Skeletal muscle satellite cell (primary cell): Measurements from ENCODE around the gene FBLN1.
"Not testable (repeated sequence)": the region's sequence is repeated elsewhere in the genome, so short reads cannot be mapped to it uniquely, and the experiment has no call there.

Experiments used
- H3K27me3 ChIP-seq: 2 replicates; pipeline ENCODE4 v1.7.0; 2013; ENCODE audit warnings: low read length; ENCODE audit not compliant: control insufficient read depth, insufficient read depth
- H3K36me3 ChIP-seq: 2 replicates; pipeline ENCODE4 v1.7.0; 2013; ENCODE audit warnings: mild to moderate bottlenecking, control low read depth, low read length; ENCODE audit not compliant: insufficient read depth
- H3K4me1 ChIP-seq: 2 replicates; pipeline ENCODE4 v1.7.0; 2013; ENCODE audit warnings: low read length; ENCODE audit not compliant: control insufficient read depth, insufficient read depth
- H3K4me2 ChIP-seq: 2 replicates; pipeline ENCODE4 v1.7.0; 2013; ENCODE audit warnings: mild to moderate bottlenecking, low read length
- H3K4me3 ChIP-seq: 2 replicates; pipeline ENCODE4 v1.7.0; 2013; ENCODE audit warnings: low read length
- H3K9ac ChIP-seq: 2 replicates; pipeline ENCODE4 v1.7.0; 2013; ENCODE audit warnings: mild to moderate bottlenecking, low read depth, low read length, moderate library complexity
- H3K9me3 ChIP-seq: replicated peaks from 2 replicates; pipeline ENCODE4 v1.7.0; 2013; ENCODE audit warnings: mild to moderate bottlenecking, control low read depth, low read length

The FBLN1 gene

GRCh38 chr22:45463691-45464090 is 39.0 kb upstream of the FBLN1 start:
- H3K9me3 ChIP-seq, H3K9ac ChIP-seq, H3K36me3 ChIP-seq, H3K4me1 ChIP-seq, H3K4me3 ChIP-seq, H3K27me3 ChIP-seq, H3K4me2 ChIP-seq: not testable (repeated sequence)

GRCh38 chr22:45465633-45466032 is 37.0 kb upstream of the FBLN1 start:
- Histone ChIP-seq H3K9me3 (no peaks in the 10 kb centered on the region), H3K27me3 (no peaks in the 10 kb centered on the region), H3K4me2 (no peak overlapping the region), H3K4me3 (no peak overlapping the region), H3K9ac (no peak overlapping the region), H3K36me3 (no peaks in the 10 kb centered on the region), H3K4me1 (peaks cover 20% of the 10 kb centered on the region)

GRCh38 chr22:45468872-45469271 is 33.8 kb upstream of the FBLN1 start:
- Histone ChIP-seq H3K9ac (peak overlapping the region; percentile 64), H3K27me3 (no peaks in the 10 kb centered on the region), H3K9me3 (no peaks in the 10 kb centered on the region), H3K36me3 (no peaks in the 10 kb centered on the region), H3K4me3 (peak overlapping the region; percentile 23), H3K4me1 (peaks cover 24% of the 10 kb centered on the region), H3K4me2 (peak overlapping the region; percentile 64)

GRCh38 chr22:45469281-45470073 is 33.2 kb upstream of the FBLN1 start:
- Histone ChIP-seq H3K9me3 (no peaks in the 10 kb centered on the region), H3K27me3 (no peaks in the 10 kb centered on the region), H3K4me2 (peak overlapping the region; percentile 64), H3K9ac (peak overlapping the region; percentile 64), H3K36me3 (no peaks in the 10 kb centered on the region), H3K4me3 (peak overlapping the region; percentile 23), H3K4me1 (peaks cover 24% of the 10 kb centered on the region)

GRCh38 chr22:45470871-45471270 is 31.8 kb upstream of the FBLN1 start:
- Histone ChIP-seq H3K4me2 (no peak overlapping the region), H3K4me1 (peaks cover 24% of the 10 kb centered on the region), H3K9ac (no peak overlapping the region), H3K27me3 (no peaks in the 10 kb centered on the region), H3K9me3 (no peaks in the 10 kb centered on the region), H3K36me3 (no peaks in the 10 kb centered on the region), H3K4me3 (no peak overlapping the region)

- no peaks in the 10 kb centered on the region for H3K27me3 ChIP-seq
- H3K4me2 ChIP-seq: no peak overlapping the region
- no peaks in the 10 kb centered on the region for H3K9me3 ChIP-seq
- no peak overlapping the region for H3K9ac ChIP-seq
- H3K4me1 ChIP-seq: peaks cover 35% of the 10 kb centered on the region
- no peaks in the 10 kb centered on the region for H3K36me3 ChIP-seq
- no peak overlapping the region for H3K4me3 ChIP-seq
Measured at GRCh38 chr22:45472426-45472825, 30.3 kb upstream of the FBLN1 start.

GRCh38 chr22:45473626-45474237 is 29.0 kb upstream of the FBLN1 start:
- Histone ChIP-seq H3K9me3 (no peaks in the 10 kb centered on the region), H3K9ac (no peak overlapping the region), H3K27me3 (no peaks in the 10 kb centered on the region), H3K4me1 (peaks cover 38% of the 10 kb centered on the region), H3K4me3 (no peak overlapping the region), H3K4me2 (no peak overlapping the region), H3K36me3 (no peaks in the 10 kb centered on the region)

- no peaks in the 10 kb centered on the region for H3K9me3 ChIP-seq
- H3K4me2 ChIP-seq: no peak overlapping the region
- no peak overlapping the region for H3K4me3 ChIP-seq
- peaks cover 25% of the 10 kb centered on the region for H3K4me1 ChIP-seq
- H3K27me3 ChIP-seq: no peaks in the 10 kb centered on the region
- H3K9ac ChIP-seq: no peak overlapping the region
- no peaks in the 10 kb centered on the region for H3K36me3 ChIP-seq
Measured at GRCh38 chr22:45475063-45475747, 27.5 kb upstream of the FBLN1 start.

GRCh38 chr22:45475851-45476514 is 26.7 kb upstream of the FBLN1 start:
- Histone ChIP-seq H3K36me3 (no peaks in the 10 kb centered on the region), H3K9me3 (no peaks in the 10 kb centered on the region), H3K27me3 (no peaks in the 10 kb centered on the region), H3K4me1 (peaks cover 18% of the 10 kb centered on the region), H3K9ac (no peak overlapping the region), H3K4me3 (no peak overlapping the region), H3K4me2 (no peak overlapping the region)

GRCh38 chr22:45476814-45477213 is 25.9 kb upstream of the FBLN1 start:
- no peaks in the 10 kb centered on the region for H3K36me3 ChIP-seq
- no peaks in the 10 kb centered on the region for H3K9me3 ChIP-seq
- no peak overlapping the region for H3K9ac ChIP-seq
- no peaks in the 10 kb centered on the region for H3K27me3 ChIP-seq
- no peak overlapping the region for H3K4me3 ChIP-seq
- H3K4me1 ChIP-seq: peaks cover 18% of the 10 kb centered on the region
- no peak overlapping the region for H3K4me2 ChIP-seq

- Histone ChIP-seq H3K27me3 (no peaks in the 10 kb centered on the region), H3K4me3 (no peak overlapping the region), H3K9ac (no peak overlapping the region), H3K9me3 (no peaks in the 10 kb centered on the region), H3K36me3 (no peaks in the 10 kb centered on the region), H3K4me2 (no peak overlapping the region), H3K4me1 (peaks cover 18% of the 10 kb centered on the region)
Measured at GRCh38 chr22:45477366-45478107, 25.1 kb upstream of the FBLN1 start.
